ENCODE results near the gene FRAS1.

- TF ChIP-seq POLR2A (IDR thresholded peaks at IDR 0.05; ENCODE audit: low read depth, low read length): no peak
- TF ChIP-seq SPI1 (IDR thresholded peaks at IDR 0.05; ENCODE audit: low read depth, low read length): no peak
- no peak for TF ChIP-seq POLR2AphosphoS5 (IDR thresholded peaks at IDR 0.05; ENCODE audit: low read depth, low read length)
- no peak for TF ChIP-seq TAF1 (IDR thresholded peaks at IDR 0.05; ENCODE audit: low read depth, low read length)
Measured at GRCh38 chr4:78068481-78068880, 11.4 kb downstream of the FRAS1 start.

All from GM12891 (cell line).